Activated T-helper 17 cell treated with anti-CD3 and anti-CD28 coated beads, Interleukin-2, amount 50 U/mL, for 72 hours (primary cell): ENCODE results near the gene TSPAN10. TPM values are rescaled to one million over a fixed set of nuclear protein-coding genes. Genes with fewer than 3 reads are reported as not detected.

Experiments
- ATAC-seq: fragments of 150-1000 bp; cut with Tn5 transposase; replicated peaks from 2 replicates; pipeline ENCODE4 v1.10.0; 2021; ENCODE audit warnings: mild to moderate bottlenecking, moderate library complexity
- H3K27ac Mint-ChIP-seq: one replicate; pipeline ENCODE4 v1.8.0; 2022; ENCODE audit warnings: mixed read lengths
- H3K27me3 Mint-ChIP-seq: one replicate; pipeline ENCODE4 v1.8.0; 2022; ENCODE audit warnings: mixed read lengths
- H3K36me3 Mint-ChIP-seq: one replicate; pipeline ENCODE4 v1.8.0; 2022; ENCODE audit warnings: low read depth, mild to moderate bottlenecking, mixed read lengths
- H3K4me1 Mint-ChIP-seq: one replicate; pipeline ENCODE4 v1.8.0; 2022; ENCODE audit warnings: mixed read lengths
- H3K4me3 Mint-ChIP-seq: one replicate; pipeline ENCODE4 v1.8.0; 2022; ENCODE audit warnings: mild to moderate bottlenecking, mixed read lengths
- H3K9me3 Mint-ChIP-seq: one replicate; pipeline ENCODE4 v1.8.0; 2022; ENCODE audit warnings: mixed read lengths
- total RNA-seq, 2 donors: library from RNA; stranded (reverse); gene quantifications; one replicate each; pipeline ENCODE4 v1.2.3, GENCODE V29; 2022

Gene TSPAN10
- total RNA-seq, 2 donors from 2014 or later = 0.30 to 1.4 TPM

GRCh38 chr17:81682565-81683207 is 45.7 kb downstream of the TSPAN10 start:
- no peak for ATAC-seq
- H3K4me1 Mint-ChIP-seq = peaks cover 4% of the 10 kb centered on the region
- peak overlapping the region; percentile 83 for H3K27ac Mint-ChIP-seq
- H3K9me3 Mint-ChIP-seq = no peaks in the 10 kb centered on the region
- peaks cover 46% of the 10 kb centered on the region for H3K36me3 Mint-ChIP-seq
- H3K4me3 Mint-ChIP-seq = peak overlapping the region; percentile 74
- no peaks in the 10 kb centered on the region for H3K27me3 Mint-ChIP-seq

- Mint-ChIP-seq H3K4me1 (peaks cover 4% of the 10 kb centered on the region), H3K36me3 (peaks cover 51% of the 10 kb centered on the region), H3K27me3 (no peaks in the 10 kb centered on the region), H3K27ac (peak overlapping the region; percentile 83), H3K9me3 (no peaks in the 10 kb centered on the region), H3K4me3 (peak overlapping the region; percentile 74)
- ATAC-seq = no peak
Measured at GRCh38 chr17:81683208-81683583, 46.2 kb downstream of the TSPAN10 start.

- Mint-ChIP-seq H3K9me3 (no peaks in the 10 kb centered on the region), H3K27ac (peak within 1 kb of the TSS; percentile 83), H3K36me3 (peaks cover 57% of the 10 kb centered on the region), H3K4me1 (peaks cover 6% of the 10 kb centered on the region), H3K4me3 (peak within 1 kb of the TSS; percentile 74), H3K27me3 (no peaks in the 10 kb centered on the region)
- ATAC-seq = peak; percentile 98
Measured at GRCh38 chr17:81683584-81684441, 46.8 kb downstream of the TSPAN10 start, which contains the start of the genes ARL16 and HGS. Gene ARL16, minus strand, starts transcription at chr17:81683797. Its CDS starts 44 bp downstream, at chr17:81683753. Gene HGS, plus strand, starts transcription at chr17:81684011. Its CDS starts 56 bp downstream, at chr17:81684067.

GRCh38 chr17:81684442-81684911 is 47.5 kb downstream of the TSPAN10 start:
- H3K36me3 Mint-ChIP-seq = peaks cover 64% of the 10 kb centered on the region
- H3K27me3 Mint-ChIP-seq = no peaks in the 10 kb centered on the region
- no peaks in the 10 kb centered on the region for H3K9me3 Mint-ChIP-seq
- H3K4me1 Mint-ChIP-seq = peaks cover 11% of the 10 kb centered on the region
- ATAC-seq = peak; percentile 57
- H3K27ac Mint-ChIP-seq = peak overlapping the region; percentile 83
- peak overlapping the region; percentile 74 for H3K4me3 Mint-ChIP-seq

- ATAC-seq = peak; percentile 36
- Mint-ChIP-seq H3K27me3 (no peaks in the 10 kb centered on the region), H3K27ac (peak overlapping the region; percentile 83), H3K4me3 (peak overlapping the region; percentile 74), H3K36me3 (peaks cover 70% of the 10 kb centered on the region), H3K4me1 (peaks cover 11% of the 10 kb centered on the region), H3K9me3 (no peaks in the 10 kb centered on the region)
Measured at GRCh38 chr17:81685108-81685507, 48.1 kb downstream of the TSPAN10 start.

- no peak overlapping the region for H3K27ac Mint-ChIP-seq
- H3K4me3 Mint-ChIP-seq = no peak overlapping the region
- H3K36me3 Mint-ChIP-seq = peaks cover 80% of the 10 kb centered on the region
- no peaks in the 10 kb centered on the region for H3K9me3 Mint-ChIP-seq
- H3K27me3 Mint-ChIP-seq = no peaks in the 10 kb centered on the region
- ATAC-seq = no peak
- peaks cover 11% of the 10 kb centered on the region for H3K4me1 Mint-ChIP-seq
Measured at GRCh38 chr17:81686614-81687013, 49.6 kb downstream of the TSPAN10 start.

GRCh38 chr17:81687770-81688541 is 51.0 kb downstream of the TSPAN10 start:
- H3K27me3 Mint-ChIP-seq = no peaks in the 10 kb centered on the region
- no peaks in the 10 kb centered on the region for H3K9me3 Mint-ChIP-seq
- ATAC-seq = no peak
- H3K4me1 Mint-ChIP-seq = peaks cover 11% of the 10 kb centered on the region
- H3K4me3 Mint-ChIP-seq = no peak overlapping the region
- no peak overlapping the region for H3K27ac Mint-ChIP-seq
- peaks cover 90% of the 10 kb centered on the region for H3K36me3 Mint-ChIP-seq

- no peak overlapping the region for H3K4me3 Mint-ChIP-seq
- no peaks in the 10 kb centered on the region for H3K27me3 Mint-ChIP-seq
- no peaks in the 10 kb centered on the region for H3K9me3 Mint-ChIP-seq
- no peak overlapping the region for H3K27ac Mint-ChIP-seq
- H3K4me1 Mint-ChIP-seq = peaks cover 11% of the 10 kb centered on the region
- H3K36me3 Mint-ChIP-seq = peaks cover 88% of the 10 kb centered on the region
- no peak for ATAC-seq
Measured at GRCh38 chr17:81688616-81689015, 51.6 kb downstream of the TSPAN10 start.

- peaks cover 7% of the 10 kb centered on the region for H3K4me1 Mint-ChIP-seq
- no peaks in the 10 kb centered on the region for H3K9me3 Mint-ChIP-seq
- H3K27ac Mint-ChIP-seq = peak overlapping the region; percentile 20
- H3K27me3 Mint-ChIP-seq = no peaks in the 10 kb centered on the region
- no peak for ATAC-seq
- H3K36me3 Mint-ChIP-seq = peaks cover 76% of the 10 kb centered on the region
- H3K4me3 Mint-ChIP-seq = no peak overlapping the region
Measured at GRCh38 chr17:81690066-81690465, 53.1 kb downstream of the TSPAN10 start.

- peaks cover 7% of the 10 kb centered on the region for H3K4me1 Mint-ChIP-seq
- peaks cover 72% of the 10 kb centered on the region for H3K36me3 Mint-ChIP-seq
- ATAC-seq = no peak
- no peak overlapping the region for H3K27ac Mint-ChIP-seq
- no peaks in the 10 kb centered on the region for H3K27me3 Mint-ChIP-seq
- H3K4me3 Mint-ChIP-seq = no peak overlapping the region
- no peaks in the 10 kb centered on the region for H3K9me3 Mint-ChIP-seq
Measured at GRCh38 chr17:81690549-81690948, 53.6 kb downstream of the TSPAN10 start.

- Mint-ChIP-seq H3K27ac (no peak overlapping the region), H3K9me3 (no peaks in the 10 kb centered on the region), H3K4me1 (peaks cover 7% of the 10 kb centered on the region), H3K36me3 (peaks cover 72% of the 10 kb centered on the region), H3K27me3 (no peaks in the 10 kb centered on the region), H3K4me3 (no peak overlapping the region)
- no peak for ATAC-seq
Measured at GRCh38 chr17:81691196-81691595, 54.2 kb downstream of the TSPAN10 start.

- no peak overlapping the region for H3K4me3 Mint-ChIP-seq
- no peaks in the 10 kb centered on the region for H3K27me3 Mint-ChIP-seq
- no peak overlapping the region for H3K27ac Mint-ChIP-seq
- no peaks in the 10 kb centered on the region for H3K9me3 Mint-ChIP-seq
- H3K36me3 Mint-ChIP-seq = peaks cover 72% of the 10 kb centered on the region
- ATAC-seq = no peak
- peaks cover 7% of the 10 kb centered on the region for H3K4me1 Mint-ChIP-seq
Measured at GRCh38 chr17:81691608-81692007, 54.6 kb downstream of the TSPAN10 start.

- Mint-ChIP-seq H3K9me3 (no peaks in the 10 kb centered on the region), H3K36me3 (peaks cover 72% of the 10 kb centered on the region), H3K4me1 (peaks cover 6% of the 10 kb centered on the region), H3K27me3 (no peaks in the 10 kb centered on the region), H3K4me3 (no peak overlapping the region), H3K27ac (no peak overlapping the region)
- no peak for ATAC-seq
Measured at GRCh38 chr17:81693509-81694210, 56.7 kb downstream of the TSPAN10 start.

- Mint-ChIP-seq H3K4me3 (no peak overlapping the region), H3K36me3 (peaks cover 72% of the 10 kb centered on the region), H3K27ac (no peak overlapping the region), H3K9me3 (no peaks in the 10 kb centered on the region), H3K4me1 (no peaks in the 10 kb centered on the region), H3K27me3 (no peaks in the 10 kb centered on the region)
- no peak for ATAC-seq
Measured at GRCh38 chr17:81694810-81695209, 57.8 kb downstream of the TSPAN10 start.
